ENCODE results near the gene RAB39A. TPM values are rescaled to one million over a fixed set of nuclear protein-coding genes. Genes with fewer than 3 reads are reported as not detected.

RAB39A gene
- total and polyA plus RNA-seq, 12 donors = 0.12 to 8.0 (median 1.7) TPM

DNA sequence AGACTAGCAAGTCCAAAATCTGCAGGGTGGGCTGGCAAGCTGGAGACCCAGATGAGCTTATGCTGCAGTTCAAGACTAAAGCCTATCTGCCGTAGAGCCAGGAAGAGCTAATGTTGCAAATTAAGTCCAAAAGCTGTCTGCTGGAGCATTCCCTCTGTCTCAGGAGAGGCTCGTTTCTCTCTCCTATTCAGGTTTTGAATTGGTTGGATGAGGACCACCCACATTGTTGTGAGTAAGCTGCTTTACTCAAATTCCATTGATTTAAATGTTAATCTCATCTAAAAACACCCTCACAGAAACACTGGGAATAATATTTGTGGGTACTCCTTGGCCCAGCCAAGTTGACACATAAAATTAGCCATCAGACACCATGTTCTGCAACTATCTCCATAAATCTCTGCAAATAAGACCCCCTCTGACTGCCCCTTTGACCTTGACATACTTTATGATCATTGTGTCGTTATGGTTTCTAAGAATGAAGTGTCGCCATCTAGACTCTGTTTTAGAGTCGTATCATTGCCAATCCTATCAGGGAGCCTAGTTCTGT is 63.7 kb downstream of the RAB39A start:
- 59 to 72% (median 64%) methylated on average over 5 of the region's 5 CpGs for WGBS, 4 donors
- Histone ChIP-seq H3K27me3 (no peaks in the 10 kb centered on the region), H3K4me3 (no peak overlapping the region), H3K9me3 (replicated peaks in 1 of 3) (no peaks in the 10 kb centered on the region), H3K4me1 (replicated peaks in 1 of 2) (no peaks in the 10 kb centered on the region), H3K27ac (no peak overlapping the region), H3K36me3 (replicated peaks in 1 of 2) (no peaks in the 10 kb centered on the region)
- TF ChIP-seq POLR2A (IDR thresholded peaks at IDR 0.05) = no peak
- TF ChIP-seq CTCF (IDR thresholded peaks at IDR 0.05) = no peak
- DNase-seq = no peak
- intact Hi-C loops (cut with DNase I) = no loop called here

DNA sequence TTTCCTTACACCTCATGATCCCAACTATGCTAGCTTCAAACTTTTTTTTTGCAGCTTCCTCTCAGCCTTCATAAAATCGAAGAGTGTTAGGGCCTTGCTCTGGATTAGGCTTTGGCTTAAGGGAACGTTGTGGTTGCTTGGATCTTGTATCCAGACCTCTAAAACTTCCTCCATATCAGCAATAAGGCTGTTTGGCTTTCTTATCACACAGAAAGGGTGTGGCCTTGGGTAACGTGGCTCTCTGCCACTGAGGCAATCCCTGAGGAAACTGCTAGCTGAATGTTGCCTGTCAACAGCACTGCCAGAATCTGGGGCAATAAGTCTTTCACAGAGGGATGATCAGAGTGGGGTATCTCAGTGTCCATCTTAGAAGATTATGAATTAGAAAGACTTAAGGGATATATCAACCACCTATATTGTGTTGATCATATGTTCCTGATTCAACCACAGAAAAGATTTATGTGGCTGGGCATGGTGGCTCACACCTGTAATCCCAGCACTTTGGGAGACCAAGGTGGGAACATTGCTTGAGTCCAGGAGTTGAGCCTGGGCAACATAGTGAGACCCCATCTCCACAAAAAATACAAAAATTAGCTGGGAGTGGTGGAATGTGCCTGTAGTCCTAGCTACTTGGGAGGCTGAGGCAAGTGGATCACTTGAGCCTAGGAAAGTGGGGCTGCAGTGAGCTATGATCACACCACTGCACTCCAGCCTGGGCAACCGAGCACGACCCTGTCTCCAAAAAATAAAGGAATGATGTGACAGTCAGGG is 67.9 kb downstream of the RAB39A start:
- 36 to 48% (median 38%) methylated on average over 4 to 5 of the region's 5 CpGs for WGBS, 4 donors
- Histone ChIP-seq H3K4me1 (replicated peaks in 1 of 2) (no peaks in the 10 kb centered on the region), H3K4me3 (no peak overlapping the region), H3K9me3 (replicated peaks in 1 of 3) (no peaks in the 10 kb centered on the region), H3K27me3 (no peaks in the 10 kb centered on the region), H3K36me3 (replicated peaks in 1 of 2) (no peaks in the 10 kb centered on the region), H3K27ac (no peak overlapping the region)
- DNase-seq = peak in 1 of 7 donors; percentile 38
- TF ChIP-seq CTCF (IDR thresholded peaks at IDR 0.05) (no peak), POLR2A (IDR thresholded peaks at IDR 0.05) (no peak)
- intact Hi-C loops (cut with DNase I) = no loop called here

GRCh38 chr11:107998761-107999160 is 70.5 kb downstream of the RAB39A start:
- no peaks in the 10 kb centered on the region for H3K4me1 ChIP-seq (replicated peaks in 1 of 2)
- no peaks in the 10 kb centered on the region for H3K27me3 ChIP-seq
- H3K27ac ChIP-seq = no peak overlapping the region
- H3K4me3 ChIP-seq = no peak overlapping the region
- DNase-seq = no peak
- intact Hi-C loops (cut with DNase I) = no loop called here
- WGBS, 4 donors = 92 to 96% (median 94%) methylated on average over 6 of the region's 6 CpGs
- no peak for TF ChIP-seq CTCF (IDR thresholded peaks at IDR 0.05)
- no peak for TF ChIP-seq POLR2A (IDR thresholded peaks at IDR 0.05)
- no peaks in the 10 kb centered on the region for H3K9me3 ChIP-seq (replicated peaks in 1 of 3)
- H3K36me3 ChIP-seq (replicated peaks in 1 of 2) = no peaks in the 10 kb centered on the region

DNA sequence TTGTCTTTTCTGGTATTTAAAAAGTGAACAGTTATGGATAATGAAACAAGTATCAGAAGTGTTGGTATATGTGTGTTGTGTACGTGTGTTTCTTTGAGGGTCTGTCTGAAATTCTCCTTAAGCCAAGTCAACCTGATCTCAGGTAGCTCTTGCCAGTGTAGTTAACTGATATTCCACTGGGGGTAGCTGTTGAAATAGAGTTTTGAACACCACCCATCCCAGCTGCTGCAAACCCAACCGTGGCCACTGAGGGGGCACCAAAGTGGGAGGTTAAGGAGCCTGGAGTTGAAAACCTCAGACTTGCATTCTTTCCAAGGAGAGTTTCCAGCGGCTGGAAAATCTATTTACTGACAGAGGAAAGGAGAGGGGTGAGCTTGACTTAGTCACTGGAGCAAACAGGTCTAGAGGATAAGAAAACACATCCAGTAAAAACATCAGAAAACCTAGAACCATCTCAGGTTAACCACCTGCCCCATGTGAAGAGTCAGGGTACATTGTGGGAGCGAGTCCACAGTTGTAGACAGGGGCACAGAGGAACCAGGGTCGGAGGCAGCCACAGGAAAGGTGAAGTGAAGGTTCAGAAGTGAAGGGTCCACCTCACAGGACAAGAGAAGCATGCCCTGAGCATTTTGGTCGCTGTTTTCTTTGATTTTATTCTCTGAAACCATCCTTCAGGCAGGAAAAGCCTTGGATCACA is 71.7 kb downstream of the RAB39A start:
- peak in 2 of 7 donors; percentile 9 to 13 for DNase-seq
- H3K4me3 ChIP-seq = no peak overlapping the region
- no peaks in the 10 kb centered on the region for H3K27me3 ChIP-seq
- no peaks in the 10 kb centered on the region for H3K9me3 ChIP-seq (replicated peaks in 1 of 3)
- no peaks in the 10 kb centered on the region for H3K36me3 ChIP-seq (replicated peaks in 1 of 2)
- H3K27ac ChIP-seq = no peak overlapping the region
- TF ChIP-seq POLR2A (IDR thresholded peaks at IDR 0.05) (no peak), CTCF (IDR thresholded peaks at IDR 0.05) (peak in 4 of 6 experiments; percentile 17 to 34 (median 30))
- WGBS, 4 donors = 33 to 40% (median 35%) methylated on average over 6 of the region's 6 CpGs
- intact Hi-C loops (cut with DNase I) = no loop called here
- H3K4me1 ChIP-seq (replicated peaks in 1 of 2) = no peaks in the 10 kb centered on the region

Data from adrenal gland (tissue), 12 donors.